Astrocyte of the cerebellum (primary cell): Measurements from ENCODE around the gene ANKMY2.

Source experiments
- DNase-seq: peaks from one replicate; pipeline ENCODE4 v3.0.0-alpha.2; 2011; ENCODE audit warnings: low read depth
- H3K4me3 ChIP-seq: 2 replicates; pipeline ENCODE4 v1.5.1; 2011; ENCODE audit warnings: mild to moderate bottlenecking, low read depth, low read length, moderate library complexity
- in situ Hi-C: cut with HindIII; loops from 2 replicates; pipeline ENCODE4 v1.10.0; 2017; ENCODE audit warnings: low sequenced_read_pairs
- TF ChIP-seq, protein P1 (sequence below): IDR thresholded peaks from 2 replicates; pipeline ENCODE4 v1.5.1; 2012; ENCODE audit warnings: low read length, low read depth, moderate library complexity, mild to moderate bottlenecking; ENCODE audit errors: missing control alignments

ANKMY2 gene

DNA sequence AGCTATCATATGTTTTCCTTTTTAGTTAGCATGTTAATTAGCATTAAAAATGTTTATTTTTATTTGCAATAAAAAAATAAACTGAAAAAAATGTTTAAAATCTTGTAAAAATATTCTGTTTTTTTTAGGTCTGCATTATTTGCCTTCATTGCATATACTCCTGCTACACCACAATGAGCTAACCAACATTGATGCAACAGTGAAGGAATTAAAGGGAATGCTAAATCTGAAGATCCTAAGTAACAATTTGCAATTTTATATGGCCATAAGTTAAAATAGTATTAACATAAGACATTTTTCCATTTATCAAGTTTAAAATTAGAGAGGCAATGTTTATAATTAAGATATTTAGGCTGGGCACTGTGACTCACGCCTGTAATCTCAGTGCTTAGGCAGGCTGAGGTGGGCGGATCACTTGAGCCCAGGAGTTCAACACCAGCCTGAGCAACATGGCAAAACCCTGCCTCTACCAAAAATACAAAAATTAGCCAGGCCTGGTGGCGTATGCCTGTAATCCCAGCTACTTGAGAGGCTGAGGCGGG is 86.7 kb downstream of the ANKMY2 start:
- in situ Hi-C loops = loop anchor here (25.0 kb wide), 2 partner anchors 147 to 472 kb away; partner anchors contain the start of gene CRPPA
- TF ChIP-seq, protein P1, sequence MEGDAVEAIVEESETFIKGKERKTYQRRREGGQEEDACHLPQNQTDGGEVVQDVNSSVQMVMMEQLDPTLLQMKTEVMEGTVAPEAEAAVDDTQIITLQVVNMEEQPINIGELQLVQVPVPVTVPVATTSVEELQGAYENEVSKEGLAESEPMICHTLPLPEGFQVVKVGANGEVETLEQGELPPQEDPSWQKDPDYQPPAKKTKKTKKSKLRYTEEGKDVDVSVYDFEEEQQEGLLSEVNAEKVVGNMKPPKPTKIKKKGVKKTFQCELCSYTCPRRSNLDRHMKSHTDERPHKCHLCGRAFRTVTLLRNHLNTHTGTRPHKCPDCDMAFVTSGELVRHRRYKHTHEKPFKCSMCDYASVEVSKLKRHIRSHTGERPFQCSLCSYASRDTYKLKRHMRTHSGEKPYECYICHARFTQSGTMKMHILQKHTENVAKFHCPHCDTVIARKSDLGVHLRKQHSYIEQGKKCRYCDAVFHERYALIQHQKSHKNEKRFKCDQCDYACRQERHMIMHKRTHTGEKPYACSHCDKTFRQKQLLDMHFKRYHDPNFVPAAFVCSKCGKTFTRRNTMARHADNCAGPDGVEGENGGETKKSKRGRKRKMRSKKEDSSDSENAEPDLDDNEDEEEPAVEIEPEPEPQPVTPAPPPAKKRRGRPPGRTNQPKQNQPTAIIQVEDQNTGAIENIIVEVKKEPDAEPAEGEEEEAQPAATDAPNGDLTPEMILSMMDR = no peak
- no peak overlapping the region for H3K4me3 ChIP-seq
- no peak for DNase-seq

DNA sequence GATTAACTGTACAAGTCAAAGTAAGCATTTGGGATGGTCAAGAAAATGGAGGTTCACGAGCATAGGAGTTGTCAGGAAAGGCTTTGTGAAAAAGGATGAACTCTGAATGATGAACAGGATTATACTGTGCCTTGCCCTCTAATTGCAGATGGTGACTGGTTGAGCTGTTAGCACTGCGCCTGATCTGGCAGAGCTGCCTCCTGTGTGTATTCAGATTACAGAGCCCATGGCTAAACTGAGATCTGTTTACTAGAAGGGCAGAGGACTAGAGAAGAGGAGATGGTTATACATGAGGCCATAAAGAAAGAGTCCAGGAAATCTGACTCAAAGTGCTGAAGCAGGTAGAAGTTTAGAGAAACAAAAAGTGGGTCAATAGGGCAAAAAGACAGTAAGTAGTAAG is 89.2 kb downstream of the ANKMY2 start:
- H3K4me3 ChIP-seq = no peak overlapping the region
- no peak for DNase-seq
- in situ Hi-C loops = loop anchor here (25.0 kb wide), 2 partner anchors 144 to 469 kb away; partner anchors contain the start of gene CRPPA
- TF ChIP-seq, protein P1 = no peak

GRCh38 chr7:16554518-16555236 is 90.9 kb downstream of the ANKMY2 start:
- in situ Hi-C loops = loop anchor here (25.0 kb wide), 2 partner anchors 142 to 467 kb away; partner anchors contain the start of gene CRPPA
- no peak for DNase-seq
- no peak overlapping the region for H3K4me3 ChIP-seq
- TF ChIP-seq, protein P1 = no peak

GRCh38 chr7:16550671-16551070 is 94.9 kb downstream of the ANKMY2 start:
- H3K4me3 ChIP-seq = no peak overlapping the region
- in situ Hi-C loops = loop anchor here (25.0 kb wide), 2 partner anchors 138 to 463 kb away; partner anchors contain the start of gene CRPPA
- no peak for DNase-seq
- TF ChIP-seq, protein P1 = no peak
